Measurements from ENCODE around the gene ZNF839.
"Not testable (repeated sequence)": the region's sequence is repeated elsewhere in the genome, so short reads cannot be mapped to it uniquely, and the experiment has no call there.

The ZNF839 gene

DNA sequence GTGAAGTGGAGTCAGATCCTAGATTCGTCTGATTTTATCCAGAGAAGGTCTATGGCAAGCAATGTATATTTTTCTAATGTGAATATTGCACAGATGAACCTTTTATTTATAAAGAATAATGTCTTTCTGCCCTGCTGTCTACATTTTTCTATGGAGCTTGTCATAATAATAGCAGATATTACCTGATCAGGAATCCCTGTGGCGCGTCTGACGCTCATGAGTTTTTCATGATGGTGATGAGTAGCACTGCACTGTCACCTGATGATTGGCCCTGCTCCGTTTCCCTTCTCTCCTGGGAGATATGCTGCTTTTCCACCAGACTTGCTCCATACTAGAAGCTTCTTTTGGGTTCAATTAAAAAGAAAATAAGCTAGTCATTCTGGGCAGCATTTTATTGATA is 22.7 kb downstream of the ZNF839 start:
- DNase-seq, result no peak

DNA sequence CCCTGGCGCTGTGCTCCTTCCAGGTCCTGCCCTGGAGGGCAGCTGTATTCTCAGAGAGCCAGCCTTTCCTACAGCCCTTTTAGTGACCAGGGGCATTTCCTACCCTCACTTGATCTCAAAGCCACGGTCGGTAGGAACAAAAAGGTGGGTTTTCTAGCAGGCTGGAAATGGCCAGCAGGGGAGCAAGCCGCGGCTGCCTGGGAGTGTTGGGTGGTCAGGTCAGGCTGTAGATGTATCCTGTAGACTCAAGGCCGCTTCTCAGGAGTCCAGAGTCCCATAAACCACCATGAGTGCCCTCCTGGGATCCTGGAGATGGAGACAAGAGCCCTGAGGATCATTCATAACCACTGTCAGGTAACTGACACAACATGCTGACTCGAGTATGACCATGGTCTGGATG is 24.5 kb downstream of the ZNF839 start:
- DNase-seq, result no peak

DNA sequence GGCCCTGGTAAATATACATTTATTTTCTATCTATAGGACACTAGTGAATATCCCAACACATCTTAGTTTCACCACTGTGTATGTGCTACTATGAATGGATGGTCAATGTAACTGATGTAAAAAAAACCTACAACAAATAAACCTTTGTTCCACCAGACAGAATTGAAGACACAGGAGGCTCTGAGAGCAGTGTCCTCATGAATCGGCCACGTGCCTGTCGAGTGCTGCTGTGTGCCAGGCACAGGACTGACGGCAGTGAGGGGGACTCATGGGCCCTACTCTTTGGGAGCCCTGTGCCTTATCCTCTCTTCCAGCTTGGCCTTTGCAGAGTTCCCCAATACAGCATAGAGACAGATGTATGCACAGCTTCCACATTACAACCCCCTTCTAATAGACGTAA is 24.9 kb downstream of the ZNF839 start:
- no peak for DNase-seq

DNA sequence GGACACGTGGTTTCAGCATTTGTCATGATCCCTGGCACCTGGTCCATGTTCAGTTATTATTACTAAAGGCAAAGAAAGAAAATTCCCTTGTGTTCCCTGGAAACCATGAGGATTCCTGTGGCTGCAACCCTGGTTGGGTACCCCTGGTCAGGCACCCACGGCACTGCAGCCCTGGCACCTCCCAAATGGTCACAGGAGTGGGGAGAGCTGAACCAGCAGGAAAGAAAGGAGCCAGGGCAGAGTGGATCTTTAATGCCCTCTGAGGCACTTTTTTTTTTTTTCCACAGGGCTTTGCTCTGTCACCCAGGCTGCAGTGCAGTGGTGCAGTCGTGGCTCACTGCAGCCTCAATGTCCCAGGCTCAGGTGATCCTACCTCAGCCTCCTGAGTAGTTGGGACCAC is 25.7 kb downstream of the ZNF839 start:
- no peak for DNase-seq

DNA sequence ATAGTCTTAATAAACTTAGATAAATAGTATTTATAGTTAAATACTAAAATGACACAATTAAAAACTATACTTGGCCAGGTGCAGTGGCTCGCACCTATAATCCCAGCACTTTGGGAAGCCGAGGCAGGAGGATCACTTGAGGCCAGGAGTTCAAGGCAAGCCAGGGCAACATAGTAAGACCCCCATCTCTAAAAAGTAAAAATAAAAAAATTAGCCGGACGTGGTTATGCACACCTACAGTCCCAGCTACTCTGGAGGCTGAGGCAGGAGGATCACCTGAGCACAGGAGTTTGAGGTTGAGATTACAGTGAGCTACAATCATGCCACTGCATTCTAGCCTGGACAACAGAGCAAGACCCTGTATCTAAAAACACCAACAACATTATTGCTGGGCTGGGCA is 27.1 kb downstream of the ZNF839 start:
- DNase-seq, result no peak

DNA sequence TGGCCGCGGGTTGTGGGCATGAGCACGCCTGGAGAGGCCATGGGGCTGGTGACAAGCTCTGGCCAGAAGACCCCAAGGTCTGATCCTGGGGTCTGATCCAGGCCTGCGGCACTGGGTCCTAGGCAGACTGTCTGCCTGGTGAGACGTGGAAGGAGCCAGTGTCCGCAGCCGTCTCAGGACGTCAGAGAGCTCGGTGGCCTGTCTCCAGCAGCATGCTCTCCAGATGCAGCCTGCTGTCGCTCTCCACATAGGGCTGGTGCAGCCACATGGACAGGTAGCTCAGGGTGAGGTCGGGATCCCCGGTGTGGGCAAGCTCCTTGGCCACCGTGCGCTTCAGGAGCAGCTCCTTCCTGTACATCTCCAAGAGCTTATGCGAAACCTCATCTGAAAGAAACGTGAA is 28.8 kb downstream of the ZNF839 start:
- DNase-seq, result no peak

DNA sequence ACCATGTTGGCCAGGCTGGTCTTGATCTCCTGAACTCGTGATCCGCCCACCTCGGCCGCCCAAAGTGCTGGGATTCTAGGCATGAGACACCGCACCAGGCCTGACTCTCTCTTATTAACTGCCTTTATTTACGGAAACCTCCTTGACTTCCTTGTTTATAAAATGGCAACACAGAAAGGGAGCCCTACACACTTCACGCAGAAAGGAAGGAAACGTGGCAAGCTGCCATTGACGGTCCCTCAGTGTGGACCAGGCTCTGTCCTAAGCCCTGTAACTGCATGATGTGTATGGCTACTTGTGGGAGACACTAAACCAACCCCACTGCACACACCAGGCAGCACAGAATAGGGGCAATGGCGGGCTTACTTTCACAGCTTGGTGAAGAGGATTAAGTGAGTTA is 31.5 kb downstream of the ZNF839 start:
- no peak for DNase-seq

DNA sequence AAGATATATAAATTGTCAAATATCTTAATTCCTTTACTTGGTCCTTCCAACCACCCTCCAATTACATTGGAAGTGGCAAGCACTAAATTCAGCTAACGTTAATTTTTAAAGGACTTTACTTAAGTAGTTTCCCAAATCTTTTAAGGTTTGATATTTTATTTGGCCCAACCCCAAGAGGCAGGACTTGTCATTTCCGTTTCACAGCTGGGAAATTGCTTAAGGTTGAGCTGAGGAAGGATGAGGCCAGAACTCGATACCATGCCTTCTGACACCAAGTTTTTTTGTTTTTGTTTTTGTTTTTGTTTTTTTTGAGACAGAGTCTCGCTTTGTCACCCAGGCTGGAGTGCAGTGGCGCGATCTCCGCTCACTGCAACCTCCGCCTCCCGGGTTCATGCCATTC is 32.0 kb downstream of the ZNF839 start:
- not testable (repeated sequence) for DNase-seq

DNA sequence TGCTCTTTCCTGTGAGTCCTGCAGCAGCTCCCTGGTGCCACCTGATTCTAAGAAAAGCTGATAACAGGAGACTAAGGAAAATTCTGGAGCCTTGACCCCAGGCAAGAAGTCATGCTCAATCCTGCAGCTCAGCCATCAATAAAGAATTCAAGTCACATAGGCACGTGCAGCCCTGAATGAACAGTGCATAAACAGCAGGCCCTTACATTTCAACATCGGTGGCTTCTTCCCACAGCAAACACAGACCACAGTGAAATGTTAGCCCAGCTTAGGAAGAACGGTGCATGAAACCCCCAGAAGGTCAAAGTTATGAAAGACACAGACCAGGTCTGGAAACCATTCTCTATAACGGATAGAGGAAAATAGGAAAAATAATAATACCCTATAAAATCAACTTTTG is 32.7 kb downstream of the ZNF839 start:
- DNase-seq, result no peak

DNA sequence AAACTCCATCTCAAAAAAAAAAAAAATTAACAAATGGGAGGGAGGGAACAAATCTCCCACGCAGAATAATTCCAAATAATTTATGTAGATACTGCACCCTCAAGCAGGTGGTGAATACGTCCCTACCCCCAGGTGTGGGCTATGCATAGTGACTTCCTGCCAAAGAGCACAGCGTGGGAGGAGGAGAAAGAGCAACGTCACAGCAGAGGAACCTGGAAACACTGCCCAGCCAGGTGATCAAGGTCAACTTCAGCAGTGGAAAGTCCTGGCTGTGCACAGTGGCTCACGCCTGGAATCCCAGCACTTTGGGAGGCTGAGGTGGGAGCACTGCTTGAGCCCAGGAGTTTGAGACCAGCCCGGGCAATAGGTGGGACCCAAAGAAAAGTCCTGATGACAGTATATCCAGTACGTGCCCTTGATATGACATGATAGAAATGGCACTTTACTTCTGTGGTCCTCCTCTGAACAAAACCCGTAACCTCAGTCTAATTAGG is 33.6 kb downstream of the ZNF839 start:
- no peak for DNase-seq

DNA sequence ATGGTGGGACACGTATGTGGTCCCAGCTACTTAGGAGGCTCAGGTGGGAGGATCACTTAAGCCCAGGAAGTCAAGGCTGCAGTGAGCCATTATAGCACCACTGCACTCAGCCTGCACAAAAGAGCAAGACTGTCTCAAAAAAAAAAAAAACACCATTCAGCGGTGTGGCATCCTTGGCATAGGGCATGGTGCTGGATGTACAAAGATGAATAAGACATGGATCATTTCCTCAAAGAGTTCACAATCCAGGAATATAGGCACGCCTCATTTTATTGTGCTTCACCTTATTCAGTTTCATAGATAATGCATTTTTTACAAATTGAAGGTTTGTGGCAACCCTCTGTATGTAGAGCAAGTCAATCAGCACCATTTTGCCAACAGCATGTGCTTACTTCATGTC is 36.7 kb downstream of the ZNF839 start:
- DNase-seq, result no peak

DNA sequence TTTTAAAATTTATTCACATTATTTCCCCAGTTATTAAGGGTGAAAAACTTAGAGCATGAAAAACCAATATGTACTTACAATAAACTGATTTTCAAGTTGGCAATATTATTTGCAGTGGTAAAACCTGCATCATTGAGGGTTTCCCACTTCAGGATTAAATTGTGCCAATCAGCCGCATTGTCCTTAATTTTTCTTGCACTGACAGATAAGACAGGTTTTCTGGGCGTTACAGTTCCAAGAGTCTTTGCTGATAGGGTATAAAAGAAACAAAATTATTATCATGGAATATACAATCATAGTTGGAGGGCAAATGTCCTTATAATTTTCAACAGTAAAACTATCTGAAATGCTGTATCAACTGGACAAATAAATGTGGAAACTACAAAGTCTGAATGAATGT is 39.8 kb downstream of the ZNF839 start:
- peak; percentile 52 for DNase-seq

DNA sequence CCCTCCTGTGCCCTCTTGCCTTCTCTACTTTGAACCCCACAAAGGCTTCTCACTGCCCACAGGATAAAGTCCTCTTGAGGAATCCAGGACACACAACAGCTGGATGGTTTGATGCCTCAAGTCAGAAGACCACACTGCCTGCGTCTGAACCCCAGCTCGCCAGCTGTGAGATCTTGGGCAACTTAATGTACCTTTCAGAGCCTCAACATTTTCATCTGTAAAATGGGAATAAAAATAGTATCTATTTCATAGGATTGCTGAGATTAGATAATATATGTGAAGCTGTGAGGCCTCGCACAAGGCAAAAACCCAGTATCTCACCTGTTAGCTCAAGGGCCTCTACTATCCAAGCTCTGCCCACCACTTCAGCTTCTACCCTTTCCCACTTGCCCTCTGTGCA is 40.8 kb downstream of the ZNF839 start:
- no peak for DNase-seq

DNA sequence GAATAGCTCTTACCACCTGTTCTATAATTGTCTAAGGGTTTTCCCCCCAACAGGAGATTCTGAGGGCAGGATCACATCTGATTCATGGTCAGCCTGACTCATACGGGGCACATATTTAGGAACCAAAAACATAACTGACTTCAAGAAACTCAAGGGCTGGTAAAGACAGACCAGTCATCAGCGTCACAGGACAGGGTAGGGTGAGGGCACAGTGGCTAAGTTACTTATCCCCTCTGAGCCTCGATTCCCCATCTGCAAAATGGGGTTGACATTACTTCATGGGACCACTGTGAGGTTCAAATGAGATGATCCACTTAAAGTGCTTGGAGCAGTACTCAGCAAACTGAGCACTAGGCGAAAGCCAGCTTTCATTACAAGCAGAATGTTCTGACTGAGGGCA is 42.5 kb downstream of the ZNF839 start:
- peak; percentile 31 for DNase-seq

DNA sequence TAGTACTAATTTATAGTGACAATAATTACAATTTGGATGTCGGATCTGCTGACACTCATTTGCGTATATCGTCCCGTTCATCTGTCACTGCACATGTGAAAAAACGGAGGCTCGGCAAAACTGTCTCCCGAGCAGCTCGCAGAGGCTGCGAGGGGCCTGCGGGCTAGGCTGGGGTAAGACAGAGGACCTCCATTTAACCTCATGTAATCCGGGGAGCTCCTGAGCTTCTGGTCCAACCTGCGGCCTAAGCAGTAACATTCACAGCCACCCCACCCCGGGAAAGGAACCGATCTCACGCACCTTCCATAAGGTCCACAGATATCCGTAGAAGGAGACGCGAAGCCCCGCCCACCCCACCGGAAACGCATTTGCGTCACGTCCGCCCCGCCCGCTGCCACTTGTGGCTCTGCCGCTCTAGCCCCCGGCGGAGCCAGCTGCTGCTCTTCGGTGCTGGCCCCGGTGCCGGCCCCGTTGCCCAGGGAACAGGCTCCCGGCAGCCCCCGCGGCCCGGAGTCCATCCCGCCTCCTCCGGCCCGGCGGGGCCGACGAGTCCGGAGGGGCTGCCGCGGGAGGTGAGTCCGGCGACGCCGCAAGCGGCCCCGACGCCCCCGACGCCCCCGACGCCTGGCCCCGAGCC is 43.1 kb downstream of the ZNF839 start, which contains the start of the genes CINP and TECPR2:
TSS of gene CINP (minus strand) at position 346 of the 637 bp plus-strand sequence. CDS start at position 307, 39 bp downstream.
TSS of gene TECPR2 (plus strand) at position 397 of the 637 bp plus-strand sequence. CDS start 13,781 bp downstream, outside the sequence.
- peak; percentile 97 for DNase-seq

DNA sequence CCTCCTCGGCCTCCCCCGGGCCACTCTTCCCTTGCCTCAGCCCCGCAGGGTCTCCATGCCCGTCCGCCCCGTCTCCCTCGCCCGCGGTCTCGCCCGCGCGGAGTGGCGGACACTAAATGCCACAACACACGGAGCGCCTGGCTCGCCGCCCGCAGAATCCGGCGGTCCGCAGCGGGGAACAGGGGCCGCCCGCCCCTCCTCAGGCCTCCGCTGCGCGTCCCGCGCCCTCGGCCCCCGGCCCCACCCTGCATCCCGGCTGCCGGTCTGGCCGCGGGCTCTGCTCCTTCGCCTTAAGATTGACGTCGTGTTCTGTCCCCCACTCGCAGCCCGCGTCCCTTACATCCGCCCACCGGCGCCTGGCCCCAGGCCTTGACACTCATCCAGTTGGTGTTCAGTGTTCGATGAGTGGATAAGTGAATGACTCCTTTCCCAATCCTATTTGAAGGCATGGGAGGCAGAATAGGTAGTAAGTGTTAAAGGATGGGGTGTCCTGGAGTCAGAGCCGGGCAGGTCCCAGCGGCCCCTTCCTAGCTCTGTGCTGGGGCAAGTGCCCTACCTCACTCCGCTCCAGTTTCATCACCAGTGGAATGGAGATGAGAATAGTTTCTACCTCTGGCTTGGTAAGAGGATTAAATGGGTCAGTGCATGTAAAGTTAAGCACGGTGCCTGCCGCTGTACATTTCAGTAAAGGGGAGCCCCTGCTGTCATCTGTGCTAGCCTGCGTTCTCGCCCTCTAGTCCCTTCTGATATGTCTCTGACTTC is 43.8 kb downstream of the ZNF839 start:
- DNase-seq, result peak; percentile 35

DNA sequence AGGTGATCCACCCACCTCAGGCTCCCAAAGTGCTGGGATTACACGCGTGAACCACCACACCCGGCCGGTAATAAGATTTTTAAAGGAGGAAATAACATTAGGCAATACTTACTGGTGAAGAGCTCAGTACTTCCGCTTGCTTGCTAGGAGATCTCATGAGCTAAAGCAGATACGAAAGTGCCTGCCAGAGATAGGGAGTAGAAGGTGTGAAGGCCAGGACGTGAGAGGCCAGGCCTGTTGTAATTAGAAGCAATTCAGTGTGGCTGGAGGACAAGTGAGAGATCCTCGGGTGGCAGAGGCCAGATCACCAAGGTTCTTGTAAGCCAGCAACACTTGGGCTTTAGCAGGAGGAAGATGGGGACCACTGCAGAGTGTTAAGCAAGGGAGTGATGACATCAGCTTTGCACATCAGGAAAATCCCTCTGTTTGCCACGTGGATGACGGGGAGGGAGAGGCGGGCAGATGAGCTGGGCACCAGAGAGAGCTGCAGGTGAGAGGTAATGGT is 50.8 kb downstream of the ZNF839 start:
- DNase-seq, result peak; percentile 59

DNA sequence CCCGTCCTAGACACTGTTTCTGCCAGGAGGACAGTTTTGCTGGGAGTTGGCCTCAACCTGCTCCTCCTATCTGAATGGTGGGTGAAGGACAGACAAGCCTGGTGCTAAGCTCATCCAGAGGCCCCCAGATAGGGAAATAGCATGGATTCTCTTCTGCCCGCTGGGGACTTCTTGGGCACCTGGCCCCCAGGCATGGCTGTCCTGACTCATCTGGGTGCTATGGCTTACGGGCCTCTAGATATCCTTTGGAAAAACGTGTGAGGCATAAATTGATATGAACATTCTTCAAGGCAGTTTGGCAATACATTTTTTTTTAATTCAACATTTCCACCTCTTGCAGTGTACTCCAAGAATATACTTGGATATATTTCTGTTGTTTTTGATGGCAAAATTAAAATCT is 51.8 kb downstream of the ZNF839 start:
- DNase-seq, result no peak

DNA sequence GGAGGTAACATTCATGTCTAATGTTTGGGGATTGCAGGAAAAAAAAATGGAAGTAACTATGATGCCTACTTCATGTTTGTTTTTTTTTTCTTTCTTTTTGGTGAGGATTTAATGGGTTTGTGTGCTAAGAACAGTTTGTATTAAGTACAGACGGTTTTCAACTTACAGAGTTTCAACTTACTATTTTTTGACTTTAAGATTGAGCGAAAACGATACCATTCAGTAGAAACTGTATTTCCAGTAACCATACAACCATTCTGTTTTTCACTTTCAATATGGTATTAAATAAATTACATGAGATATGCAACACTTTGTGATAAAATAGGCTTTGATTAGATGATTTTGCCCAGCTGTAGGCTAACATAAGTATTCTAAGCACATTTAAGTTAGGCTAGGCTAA is 53.6 kb downstream of the ZNF839 start:
- DNase-seq, result no peak

DNA sequence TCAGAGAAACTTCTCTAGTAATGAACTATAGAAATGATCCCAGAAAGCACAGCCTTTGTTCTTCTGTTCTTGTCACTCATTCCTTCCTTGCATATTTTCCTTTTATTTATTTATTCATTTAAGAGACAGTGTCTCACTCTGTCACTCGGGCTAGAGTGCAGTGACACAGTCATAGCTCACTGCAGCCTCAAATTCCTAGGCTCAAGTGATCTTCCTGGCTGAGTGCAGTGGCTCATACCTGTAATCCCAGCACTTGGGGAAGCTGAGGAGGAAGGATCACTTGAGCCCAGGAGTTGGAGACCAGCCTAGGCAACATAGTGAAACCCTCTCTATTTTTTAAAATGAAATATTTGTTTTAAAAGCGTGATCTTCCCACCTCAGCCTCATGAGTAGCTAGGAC is 54.7 kb downstream of the ZNF839 start:
- no peak for DNase-seq

DNA sequence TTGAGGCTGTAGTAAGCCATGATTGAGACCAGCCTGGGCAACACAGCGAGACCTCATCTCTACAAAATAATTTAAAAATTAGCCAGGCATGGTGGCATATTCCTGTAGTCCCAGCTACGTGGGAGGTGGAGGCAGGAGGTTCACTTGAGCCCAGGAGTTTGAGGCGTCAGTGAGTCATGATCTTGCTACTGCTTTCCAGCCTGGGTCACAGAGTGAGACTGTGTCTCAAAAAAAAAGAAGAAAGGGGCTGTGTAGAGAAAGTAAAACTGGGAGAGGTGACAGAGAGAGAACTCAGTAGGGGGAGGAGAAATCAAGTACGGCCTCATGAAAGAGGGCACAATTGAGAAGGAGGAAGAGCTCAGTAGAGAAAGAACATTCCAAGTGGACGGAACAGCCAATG is 55.6 kb downstream of the ZNF839 start:
- no peak for DNase-seq

DNA sequence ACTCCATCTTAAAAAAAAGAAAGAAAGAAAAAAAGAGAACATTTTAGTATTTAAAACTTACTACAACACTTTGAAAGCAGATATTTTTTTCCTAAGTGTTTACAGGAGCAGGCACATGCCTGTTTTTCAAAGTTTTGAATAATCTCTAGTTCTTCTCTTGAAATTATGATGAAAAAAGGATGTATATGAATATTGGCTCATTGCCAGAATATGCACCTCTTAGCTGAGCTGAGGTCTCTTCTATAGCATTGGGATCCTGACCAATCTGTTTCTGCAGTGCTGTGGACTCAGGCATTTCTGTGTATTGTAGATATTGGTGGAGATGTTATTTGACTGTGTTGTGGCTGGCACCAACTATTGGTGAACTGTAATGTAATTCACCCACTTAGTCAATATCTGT is 58.1 kb downstream of the ZNF839 start:
- DNase-seq, result peak; percentile 18

DNA sequence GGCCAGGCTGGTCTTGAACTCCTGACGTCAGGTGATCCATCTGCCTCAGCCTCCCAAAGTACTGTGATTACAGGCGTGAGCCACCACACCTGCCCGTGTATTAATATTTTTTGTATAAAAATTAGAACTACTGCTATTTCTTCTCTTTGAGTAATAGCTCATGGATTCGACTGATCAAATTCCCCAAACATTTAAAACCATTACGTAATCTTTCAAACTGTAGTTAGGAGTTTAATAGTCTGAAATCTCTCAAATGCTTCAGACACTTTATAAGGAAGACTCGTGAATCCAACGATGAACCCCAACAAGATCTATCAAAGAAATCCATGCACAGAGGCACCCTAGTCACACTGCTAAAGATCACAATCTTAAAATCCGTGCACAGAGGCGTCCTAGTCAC is 59.3 kb downstream of the ZNF839 start:
- DNase-seq, result no peak

DNA sequence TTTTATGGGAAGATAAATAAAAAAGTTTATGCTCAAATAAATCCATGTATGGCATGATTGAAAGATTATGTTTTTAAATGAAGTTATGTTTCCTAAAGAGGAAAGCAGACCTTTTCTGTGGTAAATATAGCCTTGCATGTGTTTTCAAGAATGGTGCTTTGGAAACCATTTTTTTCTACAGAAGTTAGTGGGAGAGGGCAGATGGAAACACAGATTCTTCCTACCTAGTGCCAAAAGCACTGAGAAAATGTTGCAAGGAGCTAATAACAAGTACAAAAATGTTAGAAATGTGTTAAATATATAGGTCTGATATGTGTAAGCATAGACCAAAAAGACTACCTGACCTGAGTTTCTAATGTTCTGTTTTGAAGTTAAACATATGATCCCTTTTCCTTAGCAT is 67.5 kb downstream of the ZNF839 start:
- no peak for DNase-seq

Data from hematopoietic multipotent progenitor cell treated with erythropoietin and hydrocortisone succinate and interleukin-3 and kit ligand, for 6 days (in vitro differentiated cells).